GM18907 (cell line): ENCODE data around the gene MARK1.
"Not testable (repeated sequence)": the region's sequence is repeated elsewhere in the genome, so short reads cannot be mapped to it uniquely, and the experiment has no call there.

Experiments
- ATAC-seq: cut with Tn5 transposase; IDR thresholded peaks from one replicate; pipeline ENCODE4 v1.9.1; 2021; ENCODE audit warnings: mild to moderate bottlenecking, moderate library complexity; ENCODE audit not compliant: unreplicated experiment

MARK1 gene

DNA sequence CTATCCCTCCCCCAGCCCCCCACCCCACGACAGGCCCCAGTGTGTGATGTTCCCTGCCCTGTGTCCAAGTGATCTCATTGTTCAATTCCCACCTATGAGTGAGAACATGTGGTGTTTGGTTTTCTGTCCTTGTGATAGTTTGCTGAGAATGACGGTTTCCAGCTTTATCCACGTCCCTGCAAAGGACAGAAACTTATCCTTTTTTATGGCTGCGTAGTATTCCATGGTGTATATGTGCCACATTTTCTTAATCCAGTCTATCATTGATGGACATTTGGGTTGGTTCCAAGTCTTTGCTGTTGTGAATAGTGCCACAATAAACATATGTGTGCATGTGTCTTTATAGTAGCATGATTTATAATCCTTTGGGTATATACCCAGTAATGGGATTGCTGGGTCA is 77.7 kb downstream of the MARK1 start:
- not testable (repeated sequence) for ATAC-seq

DNA sequence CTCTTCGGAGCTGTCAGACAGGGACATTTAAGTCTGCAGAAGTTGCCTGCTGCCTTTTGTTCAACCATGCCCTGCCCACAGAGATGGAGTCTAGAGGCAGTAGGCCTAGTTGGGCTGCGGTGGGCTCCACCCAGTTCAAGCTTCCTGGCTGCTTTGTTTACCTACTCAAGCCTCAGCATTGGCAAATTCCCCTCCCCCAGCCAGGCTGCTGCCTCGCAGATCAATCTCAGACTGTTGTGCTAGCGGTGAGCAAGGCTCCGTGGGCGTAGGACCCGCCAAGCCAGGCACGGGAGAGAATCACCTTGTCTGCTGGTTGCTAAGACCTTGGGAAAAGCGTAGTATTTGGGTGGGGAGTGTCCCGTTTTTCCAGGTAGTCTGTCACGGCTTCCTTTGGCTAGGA is 83.2 kb downstream of the MARK1 start:
- not testable (repeated sequence) for ATAC-seq

DNA sequence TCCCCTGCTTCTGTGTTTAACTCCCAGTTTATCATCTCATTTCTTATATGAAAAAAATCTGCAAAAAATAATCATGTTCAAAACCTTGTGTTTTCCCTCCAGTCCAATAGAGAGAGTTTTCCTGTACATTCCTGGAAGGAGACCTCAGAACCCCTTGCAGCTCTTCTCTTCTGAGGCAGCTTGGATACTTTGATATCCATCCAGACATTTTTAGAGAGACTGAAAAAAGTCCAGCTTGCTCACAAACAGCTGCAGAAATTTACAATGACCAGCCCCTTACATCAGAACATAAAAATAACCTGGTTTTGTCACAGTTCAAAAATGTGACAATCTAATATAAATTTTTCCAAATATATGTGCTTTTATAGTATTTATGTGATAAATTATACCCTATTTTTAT is 88.9 kb downstream of the MARK1 start:
- no peak for ATAC-seq

DNA sequence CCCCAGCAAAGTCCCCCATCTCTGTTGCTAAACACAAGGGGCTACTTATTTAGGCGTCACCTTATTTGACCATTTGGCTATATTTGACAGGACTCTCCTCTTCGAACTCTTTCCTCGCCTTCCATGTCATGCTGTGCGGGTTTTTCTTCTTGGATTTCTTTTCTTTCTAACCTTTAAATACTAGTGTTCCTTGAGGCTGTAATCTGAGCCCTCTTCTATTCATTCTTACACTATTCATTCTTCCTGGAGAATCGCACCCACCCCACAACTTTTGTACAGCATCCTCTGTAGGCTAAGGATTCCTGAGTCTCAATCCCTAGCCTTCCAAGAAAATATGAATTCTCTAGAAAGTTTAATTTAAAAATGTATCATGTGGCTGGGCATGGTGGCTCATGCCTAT is 100.5 kb downstream of the MARK1 start:
- no peak for ATAC-seq

DNA sequence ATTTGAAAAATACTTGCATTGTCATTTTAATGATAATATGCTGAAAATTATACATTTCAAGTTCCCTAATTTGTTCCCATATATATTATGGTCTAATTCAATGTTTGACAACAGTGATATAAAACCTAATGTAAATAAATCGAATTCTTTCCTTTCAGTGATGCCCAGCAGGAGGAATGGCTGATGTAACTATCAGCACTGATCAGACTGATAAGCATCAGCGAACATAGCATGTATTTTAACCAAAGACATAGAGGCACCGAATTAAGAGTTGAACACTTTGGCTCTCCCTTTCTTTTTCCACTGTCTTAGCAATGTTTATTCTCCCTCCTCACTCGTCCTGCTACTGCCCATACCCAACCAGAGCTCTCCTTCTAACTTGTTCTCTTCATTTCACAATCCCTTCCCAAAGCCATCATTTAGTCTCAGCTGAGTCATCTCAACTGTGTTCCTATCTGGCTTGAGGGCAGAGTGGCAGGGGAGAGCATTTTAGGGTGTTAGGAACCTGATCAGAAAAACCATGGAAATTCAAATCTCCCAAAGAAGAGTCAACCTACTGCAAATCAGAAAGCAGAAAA is 103.4 kb downstream of the MARK1 start:
- ATAC-seq = no peak

DNA sequence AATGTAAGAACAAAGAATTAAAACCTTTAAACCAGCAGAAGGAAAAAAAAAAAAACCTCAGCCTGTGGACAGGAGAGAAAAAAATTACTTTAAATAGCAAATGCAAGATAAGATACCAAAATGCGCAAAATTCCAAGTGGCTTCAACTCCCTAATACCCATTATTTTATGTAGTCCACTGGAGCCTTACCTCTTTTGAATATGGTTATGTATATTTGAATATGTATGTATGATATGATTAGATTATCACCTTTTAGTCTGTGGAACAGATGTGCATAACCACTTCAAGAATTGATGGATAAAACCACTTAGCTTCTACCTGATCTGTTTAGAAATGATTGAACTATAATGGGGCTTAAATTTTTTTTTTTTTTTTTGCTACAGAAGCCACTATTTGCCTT is 109.8 kb downstream of the MARK1 start:
- no peak for ATAC-seq

DNA sequence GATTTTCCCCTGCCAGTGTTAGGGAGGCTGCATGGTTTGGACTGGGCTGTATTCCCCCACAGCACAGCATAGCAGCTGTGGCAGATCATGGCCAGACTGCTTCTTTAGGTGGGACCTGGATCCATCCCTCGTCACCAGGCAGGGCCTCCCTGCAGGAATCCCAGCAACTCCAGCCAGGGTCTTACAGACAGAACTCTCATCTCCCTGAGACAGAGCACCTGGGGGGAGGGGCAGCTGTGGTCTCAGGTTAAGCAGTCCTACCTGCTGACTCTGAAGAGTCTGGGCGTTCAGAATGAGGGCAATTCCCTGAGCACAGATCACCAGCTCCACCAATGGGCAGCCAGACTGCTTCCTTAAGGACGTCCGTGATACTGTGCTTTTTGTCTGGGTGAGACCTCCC is 114.3 kb downstream of the MARK1 start:
- ATAC-seq = no peak

DNA sequence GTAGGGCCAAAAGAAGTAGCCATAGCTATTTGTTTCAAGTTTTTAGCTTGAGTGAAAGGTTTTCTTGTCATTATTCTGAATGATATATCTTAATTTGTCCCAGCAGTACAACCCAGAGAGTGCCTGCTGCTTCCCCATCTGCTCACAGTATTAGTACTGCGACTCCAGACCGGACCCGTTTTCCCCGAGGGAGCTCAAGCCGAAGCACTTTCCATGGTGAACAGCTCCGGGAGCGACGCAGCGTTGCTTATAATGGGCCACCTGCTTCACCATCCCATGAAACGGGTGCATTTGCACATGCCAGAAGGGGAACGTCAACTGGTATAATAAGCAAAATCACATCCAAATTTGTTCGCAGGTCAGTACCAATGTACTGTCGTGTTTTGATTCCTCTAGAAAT is 125.1 kb downstream of the MARK1 start:
- ATAC-seq = no peak

DNA sequence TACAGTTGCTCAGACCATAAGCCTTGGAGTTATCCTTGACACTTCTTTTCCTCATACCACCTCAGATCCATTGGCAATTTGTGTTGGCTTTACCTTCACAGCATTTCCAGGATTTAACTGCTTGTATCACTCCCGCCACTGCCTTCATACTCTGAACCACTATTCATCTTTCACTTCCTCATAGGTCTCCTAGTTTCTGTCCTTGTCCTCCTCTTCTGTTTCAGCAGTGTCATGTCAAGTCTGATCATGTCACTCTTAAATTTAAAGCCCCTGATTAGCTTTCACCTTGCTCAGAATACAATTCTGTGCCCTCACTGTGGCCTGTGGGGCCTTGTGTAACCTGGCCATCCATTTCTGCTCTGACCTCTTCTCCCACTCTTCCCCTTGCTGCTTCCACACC is 127.6 kb downstream of the MARK1 start:
- peak; percentile 89 for ATAC-seq

DNA sequence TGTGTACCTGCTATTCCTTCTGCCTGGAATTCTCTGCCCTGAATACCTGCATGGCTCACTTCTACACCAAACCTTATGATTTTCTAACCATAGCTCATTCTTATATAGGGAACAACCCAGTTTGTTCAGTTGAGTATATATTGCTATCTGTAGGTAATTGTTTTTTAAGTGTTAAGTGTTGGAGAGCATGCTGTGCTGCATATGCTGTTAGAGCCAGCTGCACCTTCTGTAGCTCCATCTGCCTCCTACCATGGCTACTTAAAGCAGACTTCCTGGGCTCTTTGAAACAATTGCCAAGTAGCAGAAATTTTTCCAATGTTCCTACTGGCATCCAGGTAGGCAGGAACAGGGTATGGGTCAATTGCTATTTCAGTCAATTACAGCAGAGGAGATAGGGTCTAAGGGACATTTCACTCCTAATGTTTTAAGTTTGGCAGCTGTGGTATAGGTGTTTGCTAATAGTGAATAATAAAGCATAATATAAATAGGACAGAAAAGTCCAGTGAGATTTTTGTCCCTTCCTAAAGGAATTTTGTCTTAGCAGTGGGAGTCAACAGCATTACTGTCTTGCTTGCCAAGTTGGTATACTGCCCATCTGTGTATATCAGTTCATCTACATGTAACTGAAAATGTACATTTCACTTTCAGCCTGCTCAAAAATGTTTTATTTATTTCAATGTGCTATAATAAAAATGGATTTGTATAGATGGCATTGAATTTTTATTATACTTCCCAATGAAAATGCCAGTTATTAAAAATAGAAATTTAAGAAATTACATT is 128.2 kb downstream of the MARK1 start:
- peak; percentile 20 for ATAC-seq

DNA sequence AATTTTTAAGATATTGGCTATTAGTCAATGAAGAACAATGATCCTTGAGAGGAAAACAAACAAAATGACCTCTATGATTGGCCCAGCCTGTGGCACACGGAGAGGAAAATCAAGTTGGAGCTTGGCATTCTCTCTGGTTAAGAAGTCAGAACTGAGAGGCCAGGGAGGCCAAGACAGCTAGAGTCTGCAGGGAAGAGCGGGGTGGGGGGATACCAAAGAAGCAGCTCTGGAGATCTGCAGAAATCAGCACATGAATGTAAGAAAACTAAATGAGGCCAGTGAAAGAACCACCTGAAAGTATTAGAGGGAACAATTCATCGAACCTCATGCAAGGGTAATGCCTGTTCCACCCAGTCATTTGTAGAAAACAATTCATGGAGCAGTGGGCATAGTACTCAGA is 138.4 kb downstream of the MARK1 start:
- no peak for ATAC-seq

DNA sequence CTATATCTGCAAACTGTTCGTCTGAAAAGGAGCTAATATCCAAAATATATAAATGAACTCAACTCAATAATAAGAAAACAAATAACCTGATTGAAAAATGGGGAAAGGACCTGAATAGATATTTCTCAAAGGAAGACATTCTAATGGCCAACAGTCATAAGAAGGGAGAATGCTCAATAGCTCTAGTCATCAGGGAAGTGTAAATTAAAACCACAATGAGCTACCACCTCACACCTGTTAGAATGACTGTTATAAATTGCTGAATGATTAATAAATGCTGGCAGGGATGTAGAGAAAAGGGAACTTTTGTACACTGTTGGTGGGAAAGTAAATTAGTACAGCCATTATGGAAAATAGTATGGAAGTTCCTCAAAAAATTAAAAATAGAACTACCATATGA is 141.1 kb downstream of the MARK1 start:
- no peak for ATAC-seq

DNA sequence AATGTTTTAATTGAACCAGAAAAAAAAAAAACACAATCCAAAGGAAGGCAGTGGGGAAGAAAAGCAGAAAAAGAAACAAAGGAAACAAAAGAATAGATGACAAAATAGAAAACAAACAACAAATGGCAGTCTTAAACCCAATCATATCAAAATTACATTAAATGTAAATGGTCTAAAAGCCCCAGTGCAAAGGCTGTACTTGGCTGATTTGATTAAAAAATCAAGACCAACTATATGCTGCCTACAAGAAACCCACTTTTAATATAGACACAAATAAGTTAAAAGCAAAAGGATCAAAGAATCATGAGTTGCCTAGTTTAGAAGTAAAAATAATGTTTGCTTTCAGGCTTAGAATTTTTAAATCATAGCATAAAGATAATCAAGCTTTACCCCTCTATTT is 142.4 kb downstream of the MARK1 start:
- no peak for ATAC-seq

DNA sequence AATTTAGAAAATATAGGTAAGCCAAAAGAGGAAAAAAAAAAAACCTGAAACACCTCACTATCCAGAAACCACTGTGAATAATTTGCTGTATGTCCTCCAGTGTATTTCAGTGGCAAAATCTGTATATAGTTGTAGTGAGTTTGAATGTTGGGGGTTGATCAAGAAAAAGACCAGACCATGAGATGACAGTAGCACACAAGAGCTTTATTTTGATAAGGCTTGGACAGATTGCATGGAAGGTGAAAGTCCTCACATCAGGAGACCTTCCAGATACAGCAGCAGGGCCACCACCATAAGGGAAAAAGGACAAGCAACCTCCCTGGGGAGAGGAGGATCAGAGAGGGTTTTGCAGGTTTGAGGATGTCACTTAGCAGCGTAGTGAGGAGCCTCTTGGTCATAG is 146.0 kb downstream of the MARK1 start:
- no peak for ATAC-seq

DNA sequence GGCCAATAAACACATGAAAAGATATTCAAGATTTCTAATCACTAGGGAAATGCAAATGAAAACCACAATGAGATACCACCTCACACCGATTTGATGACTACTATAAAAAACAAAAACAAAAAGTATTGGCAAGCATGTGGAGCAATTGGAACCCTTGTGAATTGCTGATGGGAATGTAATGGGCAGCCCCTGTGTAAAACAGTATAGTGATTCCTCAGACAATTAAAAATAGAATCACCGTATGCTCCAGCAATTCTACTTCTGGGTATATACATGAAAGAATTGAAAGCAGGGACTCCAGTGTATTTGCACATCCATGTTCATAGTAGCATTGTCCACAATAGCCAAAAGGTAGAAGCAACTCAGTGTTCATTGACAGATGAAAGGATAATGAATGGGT is 149.3 kb downstream of the MARK1 start:
- no peak for ATAC-seq

DNA sequence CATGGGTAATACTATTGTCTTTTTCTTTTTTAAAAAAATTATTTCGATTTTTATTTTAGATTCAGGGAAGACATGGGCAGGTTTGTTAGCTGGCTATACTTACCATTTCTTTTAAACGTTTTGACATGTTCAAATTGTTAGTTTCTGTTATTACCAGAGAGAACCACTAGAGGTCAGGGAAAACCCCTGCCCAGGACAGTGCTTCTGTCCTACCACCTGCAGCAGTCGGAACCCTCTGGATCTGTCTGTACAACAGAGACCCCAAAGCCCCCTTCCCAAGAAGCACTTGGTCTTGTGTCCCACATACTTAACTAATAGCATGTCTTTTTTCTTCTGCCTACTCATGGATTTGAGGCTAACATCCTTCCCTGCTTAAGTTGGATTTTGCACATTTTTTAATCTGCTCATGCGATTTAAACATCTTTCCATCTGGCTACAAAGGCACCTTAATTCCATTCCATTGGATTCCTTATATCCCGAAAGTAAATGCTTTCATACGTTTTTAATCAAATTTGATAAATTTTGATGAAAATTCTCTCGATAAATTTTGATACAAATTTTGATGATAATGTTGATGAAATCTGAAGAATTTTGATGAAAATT is 152.2 kb downstream of the MARK1 start:
- ATAC-seq = peak; percentile 98

DNA sequence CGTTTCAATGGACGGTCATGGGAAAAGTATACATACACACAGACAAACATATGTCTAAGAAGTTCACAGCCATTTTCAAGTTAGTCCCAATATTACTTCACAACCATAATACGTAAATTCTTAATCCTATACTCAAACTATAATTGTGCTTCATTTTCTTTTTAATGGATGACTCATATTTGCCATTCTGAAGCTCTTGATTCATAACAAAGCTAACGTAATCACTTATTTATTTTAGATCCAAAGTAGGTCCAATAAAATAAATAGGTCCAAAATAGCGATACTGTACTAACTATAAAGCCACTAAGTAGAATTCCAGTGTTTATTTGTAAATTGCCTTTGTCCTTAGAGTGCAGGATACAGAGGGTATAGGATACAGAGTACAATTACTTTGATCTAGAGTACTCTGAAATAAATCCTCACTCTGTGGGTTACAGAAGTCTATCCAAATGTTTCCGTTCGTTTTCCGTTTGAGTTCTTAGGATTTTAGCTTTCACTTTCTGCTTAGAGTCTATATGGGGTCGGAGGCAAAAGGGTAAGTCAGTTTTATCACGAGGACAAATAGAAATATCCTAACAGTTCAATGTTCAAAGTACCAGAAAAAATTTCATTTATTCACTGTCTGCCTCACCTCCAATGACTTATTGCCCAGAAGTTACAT is 153.4 kb downstream of the MARK1 start:
- no peak for ATAC-seq

DNA sequence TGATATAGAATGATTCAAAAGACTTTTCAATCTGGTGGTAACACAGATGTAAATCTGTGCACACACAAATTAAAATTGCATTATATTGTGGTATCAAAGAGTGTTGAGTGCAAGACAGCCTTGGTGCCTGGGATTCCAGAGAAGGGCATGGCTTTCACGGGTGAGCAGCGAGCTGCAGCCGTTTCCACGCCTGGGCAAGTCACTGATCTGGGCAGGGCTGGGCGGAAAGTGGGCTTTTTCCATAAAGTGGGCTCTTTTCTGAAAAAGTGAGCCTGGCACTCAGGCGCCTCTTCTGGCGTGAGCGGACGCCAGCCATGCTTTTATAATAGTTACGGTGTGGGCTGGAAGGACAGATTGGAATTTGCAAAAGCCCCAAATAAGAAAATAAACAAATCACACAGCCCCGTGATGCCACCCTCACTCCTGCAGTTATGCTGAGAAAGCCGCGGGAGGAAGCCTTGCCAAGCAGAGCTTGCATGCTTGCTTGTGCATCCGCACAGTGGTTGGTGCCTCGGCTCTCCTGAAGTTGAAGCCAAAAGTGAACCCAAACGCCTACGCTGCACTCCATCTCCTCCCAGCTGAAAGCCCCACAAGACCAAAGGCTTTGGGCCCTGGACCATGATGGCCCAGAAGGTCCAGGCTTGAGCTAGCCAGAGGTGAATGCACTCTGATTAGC is 155.1 kb downstream of the MARK1 start:
- no peak for ATAC-seq

DNA sequence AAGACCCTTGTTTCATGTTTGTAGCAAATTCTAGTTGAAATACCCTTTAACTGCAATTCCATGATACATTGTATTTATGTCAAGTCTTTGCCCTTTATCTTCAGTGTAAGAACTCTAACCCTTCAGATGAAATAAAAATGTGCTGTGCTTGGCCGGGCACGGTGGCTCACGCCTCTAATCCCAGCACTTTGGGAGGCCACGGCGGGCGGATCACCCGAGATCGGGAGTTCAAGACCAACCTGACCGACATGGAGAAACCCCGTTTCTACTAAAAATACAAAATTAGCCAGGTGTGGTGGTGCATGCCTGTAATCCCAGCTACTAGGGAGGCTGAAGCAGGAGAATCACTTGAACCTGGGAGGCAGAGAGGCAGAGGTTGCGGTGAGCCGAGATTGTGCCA is 155.8 kb downstream of the MARK1 start:
- not testable (repeated sequence) for ATAC-seq

DNA sequence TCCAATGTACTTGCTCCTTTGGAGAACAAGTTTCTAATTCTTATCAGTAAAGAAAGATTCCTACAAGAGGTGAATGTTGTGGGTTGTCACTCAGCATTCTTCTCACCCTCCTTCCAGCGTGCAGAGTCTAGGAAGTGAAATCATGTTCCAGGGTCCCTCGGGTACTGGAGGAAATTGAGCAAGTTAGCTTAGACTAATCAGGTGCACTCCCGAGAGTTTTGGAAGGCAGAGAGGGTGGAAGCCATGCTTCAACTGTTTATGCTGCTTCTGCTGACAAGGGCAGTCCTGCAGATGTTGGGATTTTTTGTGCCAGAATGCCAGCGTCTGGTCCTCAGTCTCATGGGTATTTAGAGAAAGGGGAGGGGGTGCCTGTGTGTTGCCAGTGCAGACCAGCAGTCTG is 157.0 kb downstream of the MARK1 start:
- ATAC-seq = no peak

DNA sequence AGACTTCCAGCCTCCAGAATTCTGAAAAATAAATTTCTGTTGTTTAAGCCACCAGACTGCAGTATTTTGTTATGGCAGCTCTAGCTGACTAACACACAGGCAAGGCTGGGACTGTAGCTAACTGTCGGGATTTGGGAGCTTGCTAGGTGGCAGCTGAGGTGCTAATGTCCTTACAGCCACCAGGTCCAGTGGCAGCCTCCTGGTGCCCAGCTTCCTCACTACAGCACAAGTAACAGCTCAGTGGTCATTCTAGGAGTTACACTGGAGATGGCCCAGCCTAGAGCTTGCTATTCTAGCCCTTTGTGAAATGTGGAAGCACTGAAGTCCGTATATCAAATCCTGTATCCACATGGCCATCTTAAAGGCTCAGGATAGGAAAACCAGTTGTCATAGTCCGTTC is 157.9 kb downstream of the MARK1 start:
- no peak for ATAC-seq
